Upper lobe of left lung (tissue), 6 donors: Measurements from ENCODE around the gene RGS12. TPM values are rescaled to one million over a fixed set of nuclear protein-coding genes. Genes with fewer than 3 reads are reported as not detected.
A peak's percentile ranks its signal among the peaks of the same experiment; 100 is the strongest.

Source experiments
- ATAC-seq, 2 donors: fragments of 200-7000 bp; cut with Tn5 transposase; one replicate each; pipeline ENCODE4 v1.9.1; 2022; ENCODE audit warnings: mild to moderate bottlenecking in 2 of 2, moderate library complexity in 2 of 2; ENCODE audit not compliant: low FRiP score in 2 of 2
- DNase-seq, 2 donors: peaks; one replicate each; pipeline ENCODE4 v3.0.0-alpha.2; 2019 to 2020
- H3K27ac ChIP-seq, 4 donors: fragments of 200-600 bp; sonication (generic); one replicate each; pipeline ENCODE4 v1.5.1; 2016 to 2019
- H3K27me3 ChIP-seq, 4 donors: fragments of 200-600 bp; sonication (generic); one replicate each; pipeline ENCODE4 v1.5.1; 2017 to 2019
- H3K36me3 ChIP-seq, 4 donors: fragments of 200-600 bp; sonication (generic); one replicate each; pipeline ENCODE4 v1.5.1; 2016 to 2019
- H3K4me1 ChIP-seq, 4 donors: fragments of 200-600 bp; sonication (generic); one replicate each; pipeline ENCODE4 v1.5.1; 2018 to 2019
- H3K4me3 ChIP-seq, 4 donors: fragments of 200-600 bp; sonication (generic); one replicate each; pipeline ENCODE4 v1.5.1; 2017 to 2019; ENCODE audit warnings: mild to moderate bottlenecking in 2 of 4, moderate library complexity in 1 of 4
- H3K9me3 ChIP-seq, 4 donors: fragments of 200-600 bp; sonication (generic); one replicate each; pipeline ENCODE4 v1.5.1; 2018 to 2019
- CTCF ChIP-seq, 6 experiments: fragments of 450-650 bp in 4 of 6; fragments of 200-600 bp in 2 of 6; sonication (generic) in 2 of 6; IDR thresholded peaks; one replicate each; pipeline ENCODE4 v1.5.1; 2016 to 2019; ENCODE audit warnings: antibody characterized with exemption in 6 of 6
- EP300 ChIP-seq, 4 donors: sonication (generic); formaldehyde crosslinking; IDR thresholded peaks; one replicate each; pipeline ENCODE4 v1.5.1; 2017; ENCODE audit warnings: antibody characterized with exemption in 4 of 4, control low read depth in 2 of 4
- POLR2A ChIP-seq, 4 donors: fragments of 450-650 bp; IDR thresholded peaks; one replicate each; pipeline ENCODE4 v1.5.1; 2016 to 2017; ENCODE audit warnings: antibody characterized with exemption in 4 of 4, mild to moderate bottlenecking in 2 of 4
- POLR2AphosphoS5 ChIP-seq, 2 donors: sonication (generic); formaldehyde crosslinking; IDR thresholded peaks; one replicate each; pipeline ENCODE4 v1.5.1; 2017; ENCODE audit warnings: antibody characterized with exemption in 2 of 2
- WGBS, 2 donors: methylation state at CpG; one replicate each; pipeline ENCODE4 v1.1.5; 2017 to 2018; 5-methylcytosine and 5-hydroxymethylcytosine counted together
- total RNA-seq, 6 donors: library from RNA; depleted of rRNA in 4 of 6; stranded (reverse); fragments of >200 nt in 4 of 6; gene quantifications; one replicate each; pipeline versions ENCODE4 v1.1.0 to v1.2.1, GENCODE V29; 2016 to 2021
- donor health status: DM: no; HTN: no; CAD: no; lungs with moderate emphysema.
- donor health status: DM: no; HTN: yes; CAD: no; lungs with severe emphysema.

RGS12 gene
- total RNA-seq, 6 donors from 2014 or later, result 17.8 to 124 (median 49.7) TPM

GRCh38 chr4:3290476-3290875, 2.3 kb upstream of the RGS12 start:
- Histone ChIP-seq H3K36me3 (no peaks in the 10 kb centered on the region), H3K27ac (peak overlapping the region in 1 of 4 donors; percentile 96), H3K27me3 (no peaks in the 10 kb centered on the region), H3K4me1 (peaks cover 14 to 55% (median 26%) of the 10 kb centered on the region in 4 donors), H3K9me3 (no peaks in the 10 kb centered on the region), H3K4me3 (no peak overlapping the region)
- ATAC-seq, result no peak
- no peak for TF ChIP-seq CTCF (IDR thresholded peaks at IDR 0.05)
- TF ChIP-seq EP300 (IDR thresholded peaks at IDR 0.05), result no peak
- TF ChIP-seq POLR2A (IDR thresholded peaks at IDR 0.05), result no peak
- TF ChIP-seq POLR2AphosphoS5 (IDR thresholded peaks at IDR 0.05), result no peak
- no peak for DNase-seq
- WGBS, 2 donors, result 81 to 94% methylated on average over 6 to 11 of the region's 11 CpGs

GRCh38 chr4:3290889-3291321, 1.9 kb upstream of the RGS12 start:
- ATAC-seq, result no peak
- no peaks in the 10 kb centered on the region for H3K36me3 ChIP-seq
- H3K4me1 ChIP-seq, result peaks cover 14 to 51% (median 26%) of the 10 kb centered on the region in 4 donors
- TF ChIP-seq POLR2AphosphoS5 (IDR thresholded peaks at IDR 0.05) (no peak), EP300 (IDR thresholded peaks at IDR 0.05) (no peak), CTCF (IDR thresholded peaks at IDR 0.05) (no peak), POLR2A (IDR thresholded peaks at IDR 0.05) (no peak)
- H3K27ac ChIP-seq, result peak overlapping the region; percentile 92 to 96 (median 96)
- DNase-seq, result no peak
- H3K27me3 ChIP-seq, result no peaks in the 10 kb centered on the region
- H3K9me3 ChIP-seq, result no peaks in the 10 kb centered on the region
- WGBS, 2 donors, result 79 to 81% methylated on average over 9 of the region's 9 CpGs
- H3K4me3 ChIP-seq, result peak overlapping the region in 1 of 4 donors; percentile 69

- peak; percentile 82 to 86 for DNase-seq
- ATAC-seq, result peak in 1 of 2 donors; percentile 28
- no peaks in the 10 kb centered on the region for H3K36me3 ChIP-seq
- no peak for TF ChIP-seq EP300 (IDR thresholded peaks at IDR 0.05)
- no peak for TF ChIP-seq POLR2A (IDR thresholded peaks at IDR 0.05)
- TF ChIP-seq POLR2AphosphoS5 (IDR thresholded peaks at IDR 0.05), result peak in 1 of 2 donors; percentile 8
- peak in 1 of 6 experiments; percentile 29 for TF ChIP-seq CTCF (IDR thresholded peaks at IDR 0.05)
- 36 to 49% methylated on average over 22 to 23 of the region's 24 CpGs for WGBS, 2 donors
- no peaks in the 10 kb centered on the region for H3K27me3 ChIP-seq
- peak overlapping the region; percentile 92 to 96 (median 96) for H3K27ac ChIP-seq
- peaks cover 14 to 47% (median 26%) of the 10 kb centered on the region in 4 donors for H3K4me1 ChIP-seq
- H3K4me3 ChIP-seq, result peak overlapping the region; percentile 69 to 95 (median 90)
- no peaks in the 10 kb centered on the region for H3K9me3 ChIP-seq
These were observed 1.3 kb upstream of the RGS12 start for GRCh38 chr4:3291411-3291968.

- H3K4me3 ChIP-seq, result peak overlapping the region; percentile 69 to 95 (median 90)
- H3K27ac ChIP-seq, result peak overlapping the region; percentile 92 to 96 (median 96)
- ATAC-seq, result peak; percentile 75 to 80
- 1% methylated on average over 23 to 34 of the region's 60 CpGs for WGBS, 2 donors
- DNase-seq, result peak; percentile 79 to 94
- peaks cover 17 to 43% (median 24%) of the 10 kb centered on the region in 4 donors for H3K4me1 ChIP-seq
- TF ChIP-seq CTCF (IDR thresholded peaks at IDR 0.05) (no peak), EP300 (IDR thresholded peaks at IDR 0.05) (no peak), POLR2A (IDR thresholded peaks at IDR 0.05) (no peak), POLR2AphosphoS5 (IDR thresholded peaks at IDR 0.05) (peak in 1 of 2 donors; percentile 5)
- H3K9me3 ChIP-seq, result no peaks in the 10 kb centered on the region
- H3K36me3 ChIP-seq, result no peaks in the 10 kb centered on the region
- H3K27me3 ChIP-seq, result no peaks in the 10 kb centered on the region
These were observed 751 bp upstream of the RGS12 start for GRCh38 chr4:3291969-3292570.
